GM18907 (cell line): Measurements from ENCODE around the gene ABCF1.

Source experiments
- ATAC-seq: cut with Tn5 transposase; IDR thresholded peaks from one replicate; pipeline ENCODE4 v1.9.1; 2021; ENCODE audit warnings: mild to moderate bottlenecking, moderate library complexity; ENCODE audit not compliant: unreplicated experiment

The ABCF1 gene

DNA sequence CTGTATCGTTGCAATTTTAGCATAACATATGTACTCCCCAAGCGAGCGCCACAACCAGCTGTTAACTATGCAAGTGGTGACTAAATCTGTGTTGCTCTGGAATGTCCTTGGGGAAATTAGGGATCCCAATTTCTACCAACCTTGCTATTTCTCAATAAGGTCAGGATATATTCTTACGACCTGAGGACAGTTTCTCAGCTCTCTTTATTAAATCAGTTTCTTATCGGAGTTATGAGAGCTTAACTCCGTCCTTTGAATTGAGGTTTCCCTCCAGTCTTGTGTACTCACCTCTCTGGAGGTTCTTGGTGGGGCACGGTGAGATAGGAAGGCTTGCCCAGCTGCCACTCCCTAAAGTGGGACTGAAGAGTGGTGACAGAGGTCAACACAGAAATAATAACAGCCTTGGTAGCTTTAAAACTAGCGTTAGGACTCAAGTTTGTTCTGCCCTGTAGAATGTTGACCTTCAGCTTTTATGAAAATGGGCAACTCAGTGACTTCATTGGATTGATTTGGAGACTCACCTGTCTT lies 47.1 kb downstream of the ABCF1 start:
- no peak for ATAC-seq

DNA sequence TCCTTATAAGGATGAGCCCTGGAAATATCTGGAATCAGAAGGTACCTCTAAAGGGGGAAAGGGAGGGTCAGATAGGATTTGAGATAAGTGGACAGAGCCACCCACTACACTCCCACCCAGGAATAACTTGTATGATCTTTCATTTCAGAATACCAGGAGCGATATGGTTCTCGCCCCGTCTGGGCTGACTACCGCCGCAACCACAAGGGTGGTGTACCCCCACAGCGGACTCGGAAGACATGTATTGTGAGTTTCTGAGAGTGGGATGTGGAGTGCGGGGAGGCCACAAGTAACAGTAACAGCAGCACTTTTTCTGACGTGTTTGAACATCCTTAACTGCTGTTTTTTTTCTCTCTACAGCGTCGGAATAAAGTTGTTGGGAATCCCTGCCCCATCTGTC lies 48.3 kb downstream of the ABCF1 start:
- no peak for ATAC-seq

DNA sequence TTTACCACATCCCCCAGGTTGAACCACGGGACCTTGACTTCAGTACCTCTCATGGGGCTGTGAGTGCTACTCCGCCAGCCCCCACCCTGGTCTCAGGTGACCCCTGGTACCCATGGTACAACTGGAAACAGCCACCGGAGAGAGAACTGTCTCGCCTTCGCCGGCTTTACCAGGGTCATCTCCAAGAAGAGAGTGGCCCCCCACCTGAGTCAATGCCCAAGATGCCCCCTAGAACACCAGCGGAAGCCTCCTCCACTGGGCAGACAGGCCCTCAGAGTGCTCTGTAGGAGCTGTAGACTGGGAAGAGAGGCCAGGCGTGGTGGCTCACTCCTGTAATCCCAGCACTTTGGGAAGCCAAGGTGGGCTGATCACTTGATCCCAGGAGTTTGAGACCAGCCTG lies 54.3 kb downstream of the ABCF1 start:
- ATAC-seq: no peak

- ATAC-seq: peak; percentile 74
Observed at GRCh38 chr6:30626484-30627366, 55.5 kb downstream of the ABCF1 start, which contains the start of gene ATAT1. Gene ATAT1, plus strand, starts transcription at chr6:30626874.

DNA sequence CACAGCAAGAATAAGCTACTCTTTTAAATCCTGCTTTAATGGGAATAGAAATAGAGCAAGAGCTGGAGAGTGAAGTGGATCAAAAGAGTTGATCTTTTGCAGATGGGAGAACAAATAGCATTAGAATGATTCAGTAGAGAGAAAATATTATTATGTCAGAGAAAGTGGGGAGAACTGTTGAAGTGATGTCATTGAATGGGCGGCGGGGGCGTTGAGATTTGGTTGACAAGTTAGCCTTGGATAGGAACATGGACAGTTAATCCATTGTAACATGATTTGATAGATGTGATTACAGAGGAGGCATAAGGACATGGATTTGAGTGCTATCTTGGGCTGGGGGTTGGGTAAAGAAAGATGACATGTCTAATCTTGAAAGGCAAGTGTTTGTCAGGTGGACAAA lies 64.6 kb downstream of the ABCF1 start:
- ATAC-seq: no peak

GRCh38 chr6:30640481-30640880 lies 69.2 kb downstream of the ABCF1 start:
- no peak for ATAC-seq

GRCh38 chr6:30641048-30641447 lies 69.8 kb downstream of the ABCF1 start:
- ATAC-seq: no peak
